ACC112 (cell line): ENCODE results near the gene MLN.
A peak's percentile ranks its signal among the peaks of the same experiment; 100 is the strongest.

Experiments used
- H2AFZ ChIP-seq: fragments of 200-600 bp; sonication (generic); one replicate; pipeline ENCODE4 v1.6.0; 2017; ENCODE audit warnings: antibody characterized with exemption, low read length; ENCODE audit not compliant: unreplicated experiment
- H3K27ac ChIP-seq: fragments of 200-600 bp; sonication (generic); 2 replicates; pipeline ENCODE4 v1.5.1; 2014; ENCODE audit warnings: low read depth, mild to moderate bottlenecking, antibody characterized with exemption, low read length, moderate library complexity
- H3K27me3 ChIP-seq: fragments of 200-600 bp; sonication (generic); 2 replicates; pipeline ENCODE4 v1.6.1; 2014; ENCODE audit warnings: mild to moderate bottlenecking, antibody characterized with exemption, low read length, moderate library complexity, mixed read lengths; ENCODE audit not compliant: insufficient read depth
- H3K36me3 ChIP-seq: fragments of 200-600 bp; sonication (generic); 2 replicates; pipeline ENCODE4 v1.6.1; 2016; ENCODE audit warnings: mild to moderate bottlenecking, antibody characterized with exemption, low read length, moderate library complexity, mixed read lengths; ENCODE audit not compliant: insufficient read depth
- H3K4me1 ChIP-seq: fragments of 200-600 bp; sonication (generic); one replicate; pipeline ENCODE4 v1.6.1; 2016; ENCODE audit warnings: low read length, mixed read lengths; ENCODE audit not compliant: insufficient read depth, unreplicated experiment, control insufficient read depth
- H3K4me3 ChIP-seq: fragments of 200-600 bp; sonication (generic); 2 replicates; pipeline ENCODE4 v1.5.1; 2014; ENCODE audit warnings: mild to moderate bottlenecking, low read depth, low read length
- H3K79me2 ChIP-seq: fragments of 200-600 bp; sonication (generic); one replicate; pipeline ENCODE4 v1.6.0; 2016; ENCODE audit warnings: low read length; ENCODE audit not compliant: control insufficient read depth, unreplicated experiment, insufficient read depth

Gene MLN

GRCh38 chr6:33799454-33800113 lies 4.2 kb downstream of the MLN start:
- H3K27me3 ChIP-seq = peaks cover 9% of the 10 kb centered on the region
- H3K36me3 ChIP-seq = no peaks in the 10 kb centered on the region
- H3K4me3 ChIP-seq = no peak overlapping the region
- peaks cover 4% of the 10 kb centered on the region for H3K4me1 ChIP-seq
- H3K27ac ChIP-seq = no peak overlapping the region
- no peaks in the 10 kb centered on the region for H3K79me2 ChIP-seq
- no peak overlapping the region for H2AFZ ChIP-seq

DNA sequence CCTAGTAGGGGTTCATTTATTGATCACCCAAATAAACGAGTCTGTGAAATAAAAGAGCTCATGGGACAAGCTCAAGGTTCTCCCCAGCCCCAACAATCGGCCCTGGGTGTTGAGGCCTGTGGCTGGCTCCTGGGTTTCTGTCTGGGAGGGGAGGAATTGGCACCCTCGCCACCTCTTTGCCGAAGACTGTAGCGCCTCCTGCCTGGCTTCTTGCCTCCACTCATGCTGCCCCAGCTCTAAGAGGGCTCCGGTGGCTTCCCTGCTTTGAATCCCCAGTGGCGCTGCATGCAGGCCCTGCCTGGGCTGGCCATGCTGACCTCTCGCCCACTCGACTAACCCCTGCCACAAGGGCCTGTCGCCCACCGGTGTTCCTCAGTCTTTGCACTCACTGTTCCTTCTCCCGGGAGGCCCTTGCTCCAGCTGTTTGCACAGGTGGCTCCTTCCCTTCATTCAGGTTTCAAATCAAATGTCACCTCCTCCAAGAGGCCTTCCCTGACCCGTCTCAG lies 5.4 kb downstream of the MLN start:
- Histone ChIP-seq H3K27ac (no peak overlapping the region), H3K36me3 (no peaks in the 10 kb centered on the region), H3K79me2 (no peaks in the 10 kb centered on the region), H3K4me1 (peaks cover 4% of the 10 kb centered on the region), H3K27me3 (peaks cover 4% of the 10 kb centered on the region), H3K4me3 (no peak overlapping the region), H2AFZ (no peak overlapping the region)

GRCh38 chr6:33797626-33798342 lies 6.0 kb downstream of the MLN start:
- Histone ChIP-seq H3K79me2 (no peaks in the 10 kb centered on the region), H2AFZ (no peak overlapping the region), H3K27me3 (peaks cover 11% of the 10 kb centered on the region)

GRCh38 chr6:33794910-33795623 lies 8.7 kb downstream of the MLN start:
- Histone ChIP-seq H3K27me3 (peaks cover 13% of the 10 kb centered on the region), H3K79me2 (no peaks in the 10 kb centered on the region), H3K4me3 (no peak overlapping the region), H2AFZ (no peak overlapping the region), H3K4me1 (peaks cover 4% of the 10 kb centered on the region), H3K36me3 (no peaks in the 10 kb centered on the region), H3K27ac (no peak overlapping the region)

More at GRCh38 chr6:33797626-33798342, 6.0 kb downstream of the MLN start:
- no peak overlapping the region for H3K4me3 ChIP-seq
- no peaks in the 10 kb centered on the region for H3K36me3 ChIP-seq
- peaks cover 4% of the 10 kb centered on the region for H3K4me1 ChIP-seq
- H3K27ac ChIP-seq = no peak overlapping the region

DNA sequence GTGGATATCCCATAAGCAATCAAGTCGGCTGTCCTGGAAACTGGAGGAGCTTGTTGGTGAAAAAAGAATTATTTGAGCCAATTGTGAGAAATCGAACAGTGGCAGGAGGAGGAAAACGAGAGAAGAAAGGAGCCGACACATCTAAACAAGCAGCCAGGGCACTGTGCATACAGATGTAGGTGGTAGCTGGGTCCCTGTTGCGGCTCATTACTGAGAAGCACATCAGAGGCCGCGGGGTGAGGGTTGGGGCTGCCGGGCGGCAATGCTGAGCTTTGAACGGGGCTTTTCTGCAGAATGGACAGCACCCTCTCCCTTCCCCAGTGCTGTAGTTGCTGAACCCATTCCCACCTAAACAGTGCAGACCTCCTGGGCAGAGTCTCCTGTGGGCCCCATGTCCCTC lies 10.8 kb downstream of the MLN start:
- Histone ChIP-seq H3K4me1 (peaks cover 5% of the 10 kb centered on the region), H3K27me3 (peaks cover 13% of the 10 kb centered on the region), H3K4me3 (no peak overlapping the region), H2AFZ (no peak overlapping the region), H3K79me2 (peaks cover 12% of the 10 kb centered on the region), H3K27ac (no peak overlapping the region), H3K36me3 (no peaks in the 10 kb centered on the region)

DNA sequence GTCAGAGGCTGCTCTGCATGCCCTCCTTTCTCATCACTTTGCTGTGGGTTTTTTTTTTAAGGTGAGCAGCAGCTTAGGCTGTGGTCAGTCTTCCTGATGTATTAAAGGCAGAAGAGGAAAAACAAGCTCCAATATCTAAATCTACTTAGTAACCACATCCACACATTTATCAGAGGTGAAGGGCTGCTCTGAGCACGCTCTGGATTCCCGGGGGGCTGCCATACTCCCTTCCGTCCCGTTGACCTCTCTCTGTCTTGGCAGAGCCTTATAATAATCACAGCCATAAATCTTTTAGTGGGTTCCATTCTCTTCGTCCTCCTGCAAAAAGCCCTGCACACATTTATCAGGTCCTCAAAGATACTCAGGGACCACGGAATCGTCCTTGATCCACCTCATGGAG lies 12.2 kb downstream of the MLN start:
- Histone ChIP-seq H2AFZ (no peak overlapping the region), H3K4me1 (peaks cover 18% of the 10 kb centered on the region), H3K27me3 (peaks cover 13% of the 10 kb centered on the region), H3K36me3 (no peaks in the 10 kb centered on the region), H3K4me3 (no peak overlapping the region), H3K79me2 (peaks cover 25% of the 10 kb centered on the region), H3K27ac (no peak overlapping the region)

GRCh38 chr6:33790910-33791309 lies 12.9 kb downstream of the MLN start:
- Histone ChIP-seq H3K4me1 (peaks cover 25% of the 10 kb centered on the region), H3K27me3 (peaks cover 13% of the 10 kb centered on the region), H3K79me2 (peaks cover 32% of the 10 kb centered on the region), H3K4me3 (no peak overlapping the region), H2AFZ (no peak overlapping the region), H3K27ac (no peak overlapping the region), H3K36me3 (0 out of 2 replicates have a peak, but pooled peaks cover 4% of the 10 kb centered on the region)

GRCh38 chr6:33790379-33790778 lies 13.4 kb downstream of the MLN start:
- Histone ChIP-seq H3K36me3 (0 out of 2 replicates have a peak, but pooled peaks cover 7% of the 10 kb centered on the region), H3K27me3 (peaks cover 13% of the 10 kb centered on the region), H2AFZ (no peak overlapping the region), H3K79me2 (peaks cover 38% of the 10 kb centered on the region), H3K4me3 (no peak overlapping the region), H3K4me1 (peaks cover 30% of the 10 kb centered on the region), H3K27ac (no peak overlapping the region)

DNA sequence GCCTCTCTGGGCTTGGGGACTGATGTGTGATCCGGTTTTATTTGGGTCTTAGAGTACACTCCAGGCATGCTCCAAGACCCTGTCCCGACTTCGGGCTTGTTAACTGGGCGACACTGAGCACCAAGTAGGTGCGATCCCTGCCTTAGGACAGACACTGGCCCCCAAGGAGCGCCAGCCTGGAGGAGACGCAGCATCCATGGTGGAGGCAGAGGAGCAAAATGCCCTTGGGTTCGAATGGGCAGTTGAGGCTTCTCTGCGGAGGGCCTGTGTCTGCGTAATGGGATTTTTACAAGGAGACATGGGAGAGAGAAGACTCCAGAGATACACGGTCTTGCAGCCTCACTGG lies 14.3 kb downstream of the MLN start:
- Histone ChIP-seq H3K27me3 (peaks cover 13% of the 10 kb centered on the region), H3K4me3 (peak overlapping the region; percentile 81), H2AFZ (peak overlapping the region; percentile 98), H3K36me3 (0 out of 2 replicates have a peak, but pooled peaks cover 7% of the 10 kb centered on the region), H3K27ac (peak overlapping the region; percentile 77), H3K79me2 (peaks cover 46% of the 10 kb centered on the region), H3K4me1 (peaks cover 36% of the 10 kb centered on the region)

GRCh38 chr6:33788694-33789549 lies 14.9 kb downstream of the MLN start, which contains the start of gene LEMD2:
TSS of gene LEMD2 (minus strand) at chr6:33789130. CDS start at chr6:33789116, 14 bp downstream.
- Histone ChIP-seq H2AFZ (peak within 1 kb of the TSS; percentile 98), H3K27ac (peak within 1 kb of the TSS; percentile 77), H3K36me3 (peaks cover 9% of the 10 kb centered on the region; the same call in 1 of the 2 replicates), H3K79me2 (peaks cover 46% of the 10 kb centered on the region), H3K4me3 (peak within 1 kb of the TSS; percentile 81), H3K27me3 (peaks cover 9% of the 10 kb centered on the region; the same call in 1 of the 2 replicates), H3K4me1 (peaks cover 36% of the 10 kb centered on the region)
